HK-2 (cell line): ENCODE data around the gene OGFOD3.
"Not testable (repeated sequence)": the region's sequence is repeated elsewhere in the genome, so short reads cannot be mapped to it uniquely, and the experiment has no call there.

ENCODE experiments used
- DNase-seq: peaks from one replicate; pipeline ENCODE4 v3.0.0-alpha.2; 2018; ENCODE audit not compliant: unreplicated experiment

OGFOD3 gene

GRCh38 chr17:82373072-82373452, 45.3 kb downstream of the OGFOD3 start:
- not testable (repeated sequence) for DNase-seq

GRCh38 chr17:82372249-82373071, 45.9 kb downstream of the OGFOD3 start:
- DNase-seq: no peak

- no peak for DNase-seq
Observed at GRCh38 chr17:82371333-82372248, 46.8 kb downstream of the OGFOD3 start, which contains the start of gene UTS2R. UTS2R (plus strand) TSS chr17:82371765; CDS start chr17:82374325, 2,560 bp downstream.

GRCh38 chr17:82370471-82371332, 47.7 kb downstream of the OGFOD3 start:
- no peak for DNase-seq

- no peak for DNase-seq
Observed at GRCh38 chr17:82369211-82369610, 49.2 kb downstream of the OGFOD3 start.

GRCh38 chr17:82367724-82368524, 50.5 kb downstream of the OGFOD3 start:
- no peak for DNase-seq

- no peak for DNase-seq
Observed at GRCh38 chr17:82366749-82367148, 51.6 kb downstream of the OGFOD3 start.

GRCh38 chr17:82365606-82366295, 52.6 kb downstream of the OGFOD3 start:
- no peak for DNase-seq

GRCh38 chr17:82361885-82362633, 56.3 kb downstream of the OGFOD3 start:
- no peak for DNase-seq

GRCh38 chr17:82359451-82360074, 58.8 kb downstream of the OGFOD3 start:
- not testable (repeated sequence) for DNase-seq

GRCh38 chr17:82358465-82359350, 59.7 kb downstream of the OGFOD3 start, which contains the start of gene TEX19:
TEX19 (plus strand) TSS chr17:82359247; CDS start chr17:82362151, 2,904 bp downstream.
- peak; percentile 72 for DNase-seq

- DNase-seq: no peak
Observed at GRCh38 chr17:82357394-82357793, 61.0 kb downstream of the OGFOD3 start.

GRCh38 chr17:82356845-82357355, 61.5 kb downstream of the OGFOD3 start:
- DNase-seq: no peak

- peak; percentile 65 for DNase-seq
Observed at GRCh38 chr17:82355770-82356427, 62.5 kb downstream of the OGFOD3 start.

- no peak for DNase-seq
Observed at GRCh38 chr17:82354804-82355308, 63.5 kb downstream of the OGFOD3 start.

GRCh38 chr17:82353484-82353883, 64.9 kb downstream of the OGFOD3 start:
- DNase-seq: no peak
